Activated CD4-positive, alpha-beta T cell treated with anti-CD3 and anti-CD28 coated beads, Interleukin-2, Interleukin-6, amounts not matched to agents 100 ng/mL and 50 ng/mL, durations not matched to agents 16 hours and 8 hours (primary cell): ENCODE measurements around the gene GRM4.

ENCODE experiments used
- DNase-seq: peaks from one replicate; pipeline ENCODE4 v3.0.0-alpha.2; 2020

Gene GRM4

DNA sequence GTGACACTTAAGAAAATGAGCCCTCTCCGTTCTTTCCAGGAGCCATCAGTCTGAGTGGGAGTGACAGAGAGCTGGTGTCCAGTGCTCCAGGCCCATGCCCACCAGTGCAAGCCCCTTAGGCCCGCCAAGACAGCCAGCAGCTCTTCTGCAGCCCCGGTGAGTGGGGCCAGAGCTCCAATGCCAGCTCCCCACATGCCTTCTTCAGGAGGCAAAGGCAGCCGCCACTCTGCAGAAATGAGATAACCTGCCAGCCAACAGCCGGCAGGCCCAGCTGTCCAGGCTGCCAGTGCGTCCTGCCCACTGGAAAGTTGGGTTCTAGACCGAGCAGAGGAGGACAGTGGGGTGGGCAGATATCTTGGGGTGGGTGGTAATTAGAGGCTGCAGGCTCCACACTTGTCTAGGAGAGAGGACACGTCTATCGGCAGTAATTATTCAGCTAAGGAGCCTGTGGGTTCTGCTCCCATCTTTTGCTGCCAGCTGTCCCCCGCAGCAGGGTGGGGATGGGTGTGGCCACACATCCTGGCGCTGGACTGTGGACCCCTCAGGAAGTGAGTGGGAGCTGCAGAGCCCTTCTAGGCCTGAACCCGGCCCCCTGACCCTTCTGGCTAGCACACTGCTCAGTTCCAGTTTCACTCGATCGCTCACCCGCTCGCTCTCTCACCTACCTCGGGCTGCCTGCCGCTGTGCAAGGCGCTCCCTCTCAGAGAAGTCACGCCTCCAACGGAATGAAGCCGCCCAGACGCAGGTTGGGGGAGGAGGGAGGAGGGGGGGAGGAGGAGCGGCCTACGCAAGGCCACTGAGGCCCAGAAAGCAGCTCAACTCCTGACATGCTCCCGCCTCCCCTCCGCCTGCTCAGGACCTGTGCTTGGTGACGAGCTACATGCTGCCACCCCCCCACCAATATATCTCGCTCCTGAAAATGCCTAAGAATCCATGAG, 3.6 kb downstream of the GRM4 start:
- peak; percentile 12 for DNase-seq

GRCh38 chr6:34140075-34140474, 5.8 kb downstream of the GRM4 start:
- no peak for DNase-seq

- DNase-seq: no peak
Measured at GRCh38 chr6:34138914-34139510, 6.9 kb downstream of the GRM4 start.

DNA sequence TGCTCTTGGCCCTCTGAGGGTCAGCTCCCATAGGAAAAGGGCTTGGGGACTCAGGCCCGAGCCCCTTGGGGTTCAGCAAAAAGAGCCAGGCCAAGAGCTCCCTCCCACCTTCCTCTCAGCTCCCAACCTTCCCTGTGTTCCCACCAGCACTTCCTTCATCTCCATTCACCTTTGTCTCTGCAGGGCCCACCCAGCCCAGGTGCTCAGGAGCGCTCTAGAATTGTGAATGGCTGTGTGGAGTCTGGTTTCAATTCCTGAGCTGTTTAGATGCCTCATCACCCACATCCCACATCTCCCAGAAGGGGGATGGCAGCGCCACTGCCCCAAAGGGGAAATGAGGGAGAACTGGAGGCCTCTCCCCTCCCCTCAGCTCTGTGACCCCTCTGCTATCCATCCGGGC, 7.7 kb downstream of the GRM4 start:
- DNase-seq: no peak

- no peak for DNase-seq
Measured at GRCh38 chr6:34135541-34135940, 10.3 kb downstream of the GRM4 start.

DNA sequence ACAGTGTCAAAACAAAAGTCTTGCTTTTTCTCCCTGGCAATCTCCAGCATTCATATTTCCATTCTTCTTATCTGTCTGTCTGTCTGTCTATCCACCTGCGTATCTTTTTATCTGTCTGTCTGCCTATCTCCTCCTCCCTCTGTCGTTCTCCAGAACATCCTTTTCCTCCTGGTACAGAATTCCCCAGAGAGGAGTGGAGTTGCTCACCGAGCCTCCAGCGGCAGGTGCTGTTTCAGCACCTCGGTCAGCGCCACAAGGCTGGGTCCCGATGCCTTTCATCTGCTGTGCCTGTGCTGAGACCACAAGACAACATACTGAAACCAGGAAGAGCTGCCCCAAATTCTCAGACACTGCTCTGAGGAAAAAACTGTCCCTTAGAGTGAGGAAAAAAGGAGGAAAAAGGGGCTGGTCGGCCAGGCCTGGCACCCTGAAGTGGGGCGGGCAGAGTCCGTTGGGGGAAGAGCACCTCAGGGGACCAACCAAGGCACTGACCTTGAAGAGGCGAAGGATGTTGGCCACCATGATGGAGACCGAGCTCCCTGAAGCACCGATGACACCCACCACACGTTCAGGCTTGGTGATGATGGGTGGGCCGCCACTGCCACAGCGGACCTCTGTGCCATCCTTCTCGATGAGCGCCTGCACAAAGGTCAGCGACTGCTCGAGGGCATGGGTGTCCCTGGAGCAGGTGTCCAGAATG, 13.3 kb downstream of the GRM4 start:
- DNase-seq: peak; percentile 41

- DNase-seq: no peak
Measured at GRCh38 chr6:34131326-34132290, 14.3 kb downstream of the GRM4 start.

GRCh38 chr6:34130862-34131261, 15.0 kb downstream of the GRM4 start:
- no peak for DNase-seq

DNA sequence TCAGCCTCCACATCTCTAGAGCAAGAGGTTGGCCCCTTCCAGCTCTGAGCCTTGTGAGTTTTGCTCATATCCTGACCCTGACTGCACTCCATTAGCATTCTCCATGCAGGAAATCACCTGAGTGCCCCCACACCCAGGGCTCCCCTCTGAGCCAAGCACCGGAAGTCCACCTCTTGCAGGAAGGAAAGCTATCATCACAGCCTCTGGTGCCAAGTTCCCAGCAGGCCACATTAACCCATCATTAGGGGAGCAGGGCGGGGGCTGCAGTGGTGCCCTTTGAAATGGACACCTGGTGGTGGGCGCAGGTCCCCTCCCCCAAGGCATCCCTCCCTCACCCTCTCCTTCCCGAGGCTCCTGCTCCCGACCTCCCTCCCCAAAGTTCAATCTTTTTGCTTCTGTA, 16.1 kb downstream of the GRM4 start:
- no peak for DNase-seq

DNA sequence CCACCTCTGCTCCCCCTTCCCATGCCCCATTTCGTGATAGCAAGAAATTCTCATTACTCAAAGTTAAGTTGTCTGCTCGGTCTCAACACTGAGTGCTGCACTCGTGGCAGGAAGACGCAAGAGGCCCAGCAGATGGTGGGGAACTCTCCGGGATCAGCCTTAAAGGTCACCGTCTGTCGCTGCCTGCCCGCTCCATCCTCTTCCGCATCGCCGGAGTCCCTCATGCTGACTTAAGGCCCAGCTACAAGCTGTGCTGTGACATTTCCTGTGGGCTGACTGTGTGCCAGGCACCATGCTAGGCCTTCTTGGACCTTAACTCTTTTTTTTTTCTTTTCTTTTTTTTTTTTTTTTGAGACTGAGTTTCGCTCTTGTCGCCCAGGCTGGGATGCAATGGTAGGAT, 17.8 kb downstream of the GRM4 start:
- no peak for DNase-seq

GRCh38 chr6:34126419-34126818, 19.5 kb downstream of the GRM4 start:
- no peak for DNase-seq

DNA sequence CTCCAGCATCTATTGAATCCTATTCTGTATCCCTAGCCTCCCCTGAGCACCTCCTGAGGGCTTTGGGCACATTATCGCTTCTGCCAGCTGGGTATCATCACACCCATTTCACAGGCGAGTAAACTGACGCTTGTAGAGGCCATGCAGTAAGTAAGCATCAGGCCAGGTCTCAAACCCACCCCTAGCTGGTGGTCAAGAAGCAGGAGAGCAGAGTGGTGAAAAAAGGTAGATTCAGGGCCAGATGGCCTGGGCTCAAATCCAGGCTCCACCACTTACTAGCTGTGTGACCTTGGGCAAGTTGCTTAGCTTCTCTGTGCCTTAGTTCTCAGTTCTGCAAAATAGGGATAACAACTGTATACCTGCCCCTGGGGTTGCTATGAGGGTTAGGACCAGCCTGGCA, 19.9 kb downstream of the GRM4 start:
- DNase-seq: no peak

DNA sequence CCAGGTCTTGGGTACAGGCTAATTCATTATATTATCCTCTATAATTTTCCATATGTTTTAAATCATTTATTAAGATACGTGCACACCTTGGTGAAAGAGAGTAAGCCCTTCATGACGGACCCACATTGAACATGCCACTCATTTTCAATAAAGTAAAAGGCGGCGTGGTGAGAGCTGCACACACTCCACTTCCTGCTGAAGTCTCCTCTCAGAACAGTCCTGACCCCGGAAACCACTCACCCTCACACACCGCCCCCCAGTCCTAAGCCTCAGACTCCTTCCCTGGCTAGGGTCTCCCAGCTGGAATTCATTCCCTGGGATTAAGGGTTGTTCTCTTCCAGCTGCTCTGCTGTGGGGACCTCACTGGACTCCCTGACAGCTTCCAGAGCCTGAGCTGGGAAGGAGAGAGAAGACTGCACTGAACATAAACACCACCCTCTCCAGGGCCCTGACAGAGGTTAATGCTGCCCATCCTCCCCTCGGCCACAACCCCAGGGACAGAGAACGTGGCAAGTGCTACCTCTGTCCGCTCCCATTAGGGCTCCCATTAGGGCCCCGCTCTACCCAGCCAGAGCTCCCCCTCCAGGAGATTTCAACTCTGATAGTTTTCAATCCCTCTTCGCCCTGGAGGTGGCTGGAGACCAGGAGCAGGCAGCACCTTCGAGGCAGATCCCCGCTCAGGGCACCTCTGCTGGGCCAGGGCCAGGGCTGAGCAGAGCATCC, 24.8 kb downstream of the GRM4 start:
- no peak for DNase-seq

DNA sequence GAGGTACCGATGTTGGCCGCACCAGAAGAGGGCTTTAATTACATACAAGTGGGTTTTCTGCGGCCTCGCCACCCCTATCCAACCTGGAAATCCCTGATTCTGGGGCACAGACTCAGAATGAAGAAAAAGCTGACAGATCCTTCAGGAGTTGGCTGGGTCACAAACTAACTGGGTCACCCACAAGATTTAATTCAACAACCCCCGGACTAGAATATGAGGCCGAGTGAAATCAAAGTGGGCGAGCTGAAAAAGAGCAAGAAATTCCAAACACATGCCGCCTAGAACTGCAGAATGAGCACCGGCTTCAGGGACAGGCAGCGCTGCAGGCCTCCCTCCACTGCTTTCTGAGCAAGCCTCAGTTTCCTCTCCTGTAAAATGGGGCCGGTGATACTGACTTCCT, 30.0 kb downstream of the GRM4 start:
- no peak for DNase-seq

- DNase-seq: no peak
Measured at GRCh38 chr6:34115403-34115795, 30.5 kb downstream of the GRM4 start.

DNA sequence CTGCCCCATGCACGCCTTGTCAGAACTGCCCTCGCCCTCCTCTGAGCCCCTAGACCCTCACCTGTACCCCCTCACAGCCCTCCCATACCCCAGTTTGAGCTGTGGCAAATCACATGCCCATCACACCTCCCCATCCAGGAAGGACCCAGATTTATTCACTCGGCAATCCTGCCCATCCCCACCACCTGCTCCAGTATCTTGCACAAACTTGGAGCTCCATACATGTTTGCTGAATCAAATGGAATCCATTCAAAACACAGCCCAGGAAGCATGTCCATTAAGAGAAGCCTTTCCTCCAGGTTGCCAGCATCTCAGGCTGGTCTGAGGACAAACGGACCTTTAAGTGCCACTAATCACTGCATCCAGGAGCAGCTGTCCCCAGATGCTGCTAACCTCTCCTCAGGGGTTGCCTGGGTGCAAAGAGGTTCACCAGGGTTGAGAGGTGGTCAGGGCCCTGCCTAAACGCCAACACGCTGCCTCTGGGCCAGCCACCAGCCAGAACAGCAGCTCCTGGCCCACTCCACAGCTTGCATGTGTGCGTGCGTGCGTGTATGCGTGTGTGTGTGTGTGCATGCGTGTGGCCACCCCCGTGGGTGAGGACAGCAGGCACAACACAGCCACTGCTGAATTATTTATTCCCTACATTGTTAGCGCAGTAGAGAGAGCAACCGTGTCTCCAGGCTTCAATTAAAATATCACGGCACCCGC, 31.0 kb downstream of the GRM4 start:
- no peak for DNase-seq

DNA sequence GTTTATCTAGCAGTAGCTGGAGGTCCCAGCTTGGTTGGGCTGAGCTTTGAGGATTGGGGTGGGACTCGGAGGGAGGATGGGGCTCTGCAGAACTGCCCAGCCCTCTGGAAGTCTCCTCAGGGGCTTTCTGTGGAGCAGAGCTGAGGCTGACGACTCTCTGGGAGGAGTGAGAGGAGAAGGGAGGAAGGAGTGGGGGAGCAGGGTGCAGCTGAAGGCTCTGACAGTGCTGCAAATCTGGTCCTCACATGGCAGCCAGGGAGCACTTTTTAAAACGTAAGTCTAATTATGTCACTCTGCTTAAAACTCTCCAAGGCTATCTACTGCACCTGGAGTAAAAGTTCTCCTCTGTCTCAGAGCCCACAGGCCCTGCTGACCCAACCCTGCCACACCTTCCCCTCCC, 32.4 kb downstream of the GRM4 start:
- no peak for DNase-seq

GRCh38 chr6:34112126-34112525, 33.8 kb downstream of the GRM4 start:
- no peak for DNase-seq

GRCh38 chr6:34110610-34111009, 35.3 kb downstream of the GRM4 start:
- DNase-seq: no peak

DNA sequence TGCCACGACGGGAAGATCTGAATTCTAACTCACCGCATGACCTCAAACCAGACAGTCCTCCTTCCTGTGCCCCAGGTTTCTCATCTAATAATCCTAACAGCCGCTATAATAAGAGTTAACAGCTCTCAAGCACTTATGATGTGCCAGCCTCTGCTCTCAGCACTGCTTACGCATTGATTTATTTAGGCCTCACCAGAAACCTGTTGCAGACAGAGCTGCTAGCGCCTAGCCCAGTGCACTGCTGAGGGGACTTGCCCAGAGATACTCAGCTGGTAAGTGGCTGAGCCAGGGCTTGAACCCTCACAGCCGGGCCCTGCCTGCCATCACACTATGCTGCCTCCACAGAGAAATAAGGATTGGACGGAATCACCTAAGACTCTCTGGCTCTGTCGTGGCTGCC, 37.7 kb downstream of the GRM4 start:
- DNase-seq: no peak

DNA sequence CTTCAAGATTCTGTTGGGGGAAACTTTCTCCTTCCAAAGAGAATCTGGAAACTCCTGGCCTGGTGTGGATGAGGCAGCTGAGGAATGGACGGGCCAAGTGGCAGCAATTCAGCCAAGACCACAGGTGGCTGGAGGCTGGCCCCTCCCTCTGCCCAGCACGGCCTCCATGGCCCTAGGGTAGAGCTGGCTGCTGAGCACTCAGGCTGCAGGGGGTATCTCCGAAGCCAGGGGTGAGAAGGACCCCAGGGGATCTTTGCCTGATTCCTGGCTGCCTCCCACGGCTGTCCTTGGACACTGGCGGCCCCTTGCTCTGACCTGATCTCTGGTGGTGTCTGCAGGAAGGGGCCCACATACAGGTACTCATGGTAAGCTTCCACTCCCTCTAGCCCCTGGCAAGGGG, 39.0 kb downstream of the GRM4 start:
- no peak for DNase-seq
